Fibroblast of skin of left biceps (primary cell): Measurements from ENCODE around the gene MUCL1.
A peak's percentile ranks its signal among the peaks of the same experiment; 100 is the strongest.
"Not testable (repeated sequence)": the region's sequence is repeated elsewhere in the genome, so short reads cannot be mapped to it uniquely, and the experiment has no call there.

Source experiments
- DNase-seq, 2 experiments: peaks; one replicate each; pipeline ENCODE4 v3.0.0-alpha.2; 2013; ENCODE audit warnings: low read depth in 2 of 2

The MUCL1 gene

GRCh38 chr12:54853933-54854538 is at the start of gene MUCL1:
Gene MUCL1, plus strand, starts transcription at chr12:54854516. Its CDS starts 67 bp downstream, at chr12:54854583.
- DNase-seq: peak in 1 of 2 experiments; percentile 8

GRCh38 chr12:54821676-54822075 is 32.6 kb upstream of the MUCL1 start:
- no peak for DNase-seq

- DNase-seq: no peak
These were observed 29.9 kb upstream of the MUCL1 start for GRCh38 chr12:54824402-54824801.

DNA sequence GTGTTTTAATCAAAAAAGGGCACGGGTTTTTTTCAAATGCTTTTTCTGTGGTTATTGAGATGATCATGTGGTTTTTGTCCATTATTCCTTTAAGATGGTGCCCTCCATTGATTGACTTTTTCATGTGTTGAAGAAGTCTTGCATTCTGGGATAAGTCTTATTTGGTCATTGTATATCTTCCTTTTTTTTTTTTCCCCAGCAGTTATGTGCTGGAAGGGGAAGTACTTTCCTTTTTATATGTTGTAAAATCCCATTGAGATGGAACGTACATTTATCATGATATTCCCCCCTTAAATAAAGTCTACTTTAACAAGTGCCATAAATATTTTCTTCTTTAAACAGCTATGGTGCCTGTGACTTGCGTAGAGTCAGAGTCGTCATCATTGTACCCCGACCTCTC is 24.8 kb upstream of the MUCL1 start:
- no peak for DNase-seq

DNA sequence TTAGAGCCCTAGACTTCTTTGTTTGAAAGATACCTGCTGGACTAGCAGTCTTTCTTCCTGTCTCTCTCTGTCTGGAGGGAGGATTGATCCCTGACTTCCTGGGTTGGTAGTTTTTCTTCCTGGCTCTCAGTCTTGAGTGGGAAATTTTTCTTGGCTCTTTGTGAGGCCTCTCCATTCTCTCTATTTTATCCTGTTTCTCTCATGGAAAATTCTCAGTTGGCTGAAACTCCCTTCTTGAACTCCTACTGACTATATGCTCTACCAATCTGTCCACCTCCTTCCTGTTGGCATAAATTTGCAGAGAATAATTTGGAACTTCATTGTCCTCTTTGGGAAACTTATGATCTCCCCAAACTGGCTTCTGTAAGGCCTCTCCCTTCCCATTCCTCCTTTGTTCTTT is 24.1 kb upstream of the MUCL1 start:
- no peak for DNase-seq

DNA sequence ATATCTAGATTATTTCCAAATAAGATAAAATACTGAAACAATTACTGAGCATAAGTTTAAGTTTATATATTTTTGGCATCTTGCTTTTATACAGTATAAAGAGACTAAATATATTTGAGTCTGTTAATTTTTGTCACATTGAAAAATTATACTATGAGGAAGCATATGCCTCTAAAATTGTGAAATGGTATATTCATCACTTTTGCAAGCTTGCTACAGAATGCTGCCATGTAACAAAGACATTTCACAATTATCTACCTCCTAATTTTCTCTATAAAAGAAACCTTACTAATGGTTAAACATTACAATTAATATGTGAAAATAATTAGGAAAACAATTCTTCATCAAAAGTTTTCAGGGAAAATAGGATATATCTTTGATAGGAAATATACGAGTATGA is 22.7 kb upstream of the MUCL1 start:
- DNase-seq: no peak

GRCh38 chr12:54840244-54840865 is 14.0 kb upstream of the MUCL1 start:
- DNase-seq: no peak

GRCh38 chr12:54857406-54857805 is 3.1 kb downstream of the MUCL1 start:
- DNase-seq: no peak

DNA sequence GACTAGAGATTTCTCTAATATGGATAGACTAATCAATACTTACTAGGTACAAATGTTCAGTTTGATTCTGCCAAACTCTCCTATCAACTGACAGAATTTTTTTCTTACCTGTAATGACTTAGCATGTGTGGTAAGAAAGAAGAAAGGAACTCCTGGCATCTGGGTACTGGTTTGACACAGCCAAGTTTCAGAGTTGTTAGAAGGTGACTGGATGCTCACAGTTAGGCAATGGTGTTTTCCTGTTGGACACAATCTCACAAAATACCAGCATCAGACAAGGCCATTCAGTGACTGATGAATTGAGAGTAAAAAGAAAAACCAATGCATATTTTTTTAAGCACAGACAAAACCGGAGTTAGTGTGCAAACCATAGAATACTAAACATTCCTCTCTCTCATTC is 4.2 kb downstream of the MUCL1 start:
- DNase-seq: no peak

DNA sequence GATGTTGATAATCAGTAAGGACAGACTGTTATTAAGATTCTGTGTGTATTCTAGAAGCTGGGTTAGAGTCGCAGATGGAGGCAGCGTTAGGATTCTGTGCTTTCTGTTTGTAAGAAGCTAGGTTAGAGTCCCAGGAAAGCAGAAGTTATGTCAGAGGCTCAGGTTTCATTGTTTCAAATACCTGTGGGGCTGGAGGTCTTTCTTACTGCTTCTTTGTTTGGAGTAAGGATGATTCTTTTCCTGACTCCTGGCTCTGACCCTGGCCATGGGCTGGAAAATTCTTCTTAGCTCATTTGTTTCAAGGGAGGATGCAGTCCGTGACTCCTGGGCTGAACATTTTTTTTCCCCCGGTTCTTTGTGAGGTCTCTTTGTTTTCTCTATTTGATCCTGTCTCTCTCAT is 5.2 kb downstream of the MUCL1 start:
- DNase-seq: no peak

GRCh38 chr12:54861927-54862326 is 7.6 kb downstream of the MUCL1 start:
- no peak for DNase-seq

GRCh38 chr12:54863948-54864618 is 9.8 kb downstream of the MUCL1 start:
- no peak for DNase-seq

DNA sequence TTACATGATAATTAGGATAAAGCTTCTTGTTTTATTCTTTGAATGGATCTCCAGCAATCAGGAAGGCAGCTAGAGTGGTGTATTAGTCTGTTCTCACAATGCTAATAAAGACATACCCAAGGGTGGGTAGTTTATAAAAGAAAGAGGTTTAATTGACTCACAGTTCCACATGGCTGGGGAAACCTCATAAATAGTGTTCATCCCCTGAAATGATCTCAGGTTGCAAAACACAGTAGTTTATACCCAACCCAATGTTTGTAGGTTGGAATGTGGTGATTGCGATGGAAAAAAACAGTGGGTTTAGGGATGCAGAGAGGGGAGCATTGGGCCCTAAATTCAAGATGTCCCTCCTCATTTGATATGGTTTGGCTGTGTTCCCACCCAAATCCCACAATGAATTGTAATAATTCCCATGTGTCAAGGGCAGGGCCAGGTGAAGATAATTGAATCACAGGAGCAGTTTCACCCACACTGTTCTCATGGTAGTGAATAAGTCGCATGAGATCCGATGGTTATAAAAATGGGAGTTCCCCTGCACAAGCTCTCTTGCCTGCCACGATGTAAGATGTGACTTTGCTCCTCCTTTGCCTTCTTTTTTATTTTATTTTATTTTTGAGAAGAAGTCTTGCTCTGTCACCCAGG is 11.5 kb downstream of the MUCL1 start:
- DNase-seq: no peak

- no peak for DNase-seq
These were observed 14.4 kb downstream of the MUCL1 start for GRCh38 chr12:54868690-54869089.

DNA sequence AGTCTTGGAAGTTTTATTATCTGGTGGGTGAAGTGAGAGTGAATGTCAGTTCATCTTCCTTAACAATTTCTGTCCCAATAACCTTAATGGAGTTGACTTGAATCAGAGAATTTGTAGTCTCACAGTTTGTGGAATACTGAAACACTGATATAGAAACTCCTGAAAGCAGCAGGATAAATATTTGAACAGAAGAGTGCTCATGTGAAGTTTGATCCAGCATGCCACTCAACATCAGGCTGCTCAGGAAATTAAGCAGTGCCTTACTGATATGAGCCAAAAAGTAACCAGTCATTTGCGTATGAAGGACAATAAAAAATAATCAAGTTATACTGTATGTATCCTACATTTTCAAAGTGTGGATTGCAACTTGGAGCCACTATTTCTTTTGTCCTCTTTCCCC is 15.7 kb downstream of the MUCL1 start:
- no peak for DNase-seq

DNA sequence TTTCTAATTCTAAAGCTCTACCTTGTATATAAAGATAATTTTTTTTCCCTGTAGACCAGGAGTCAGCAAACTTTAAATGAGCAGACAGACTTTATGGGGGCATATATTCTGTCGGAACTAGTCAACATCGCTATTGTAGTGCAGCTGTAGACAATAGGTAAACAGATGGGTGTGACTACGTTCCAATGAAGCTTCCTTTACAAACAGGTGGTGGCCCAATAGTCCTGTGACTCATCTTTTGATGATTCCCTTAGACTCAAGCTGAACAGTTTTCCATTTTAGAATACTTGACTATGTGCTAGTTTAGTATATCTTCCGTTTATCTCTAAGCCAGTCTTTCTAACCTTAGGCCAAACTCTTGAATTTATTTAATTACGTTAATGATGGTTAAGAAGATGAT is 16.3 kb downstream of the MUCL1 start:
- DNase-seq: no peak

DNA sequence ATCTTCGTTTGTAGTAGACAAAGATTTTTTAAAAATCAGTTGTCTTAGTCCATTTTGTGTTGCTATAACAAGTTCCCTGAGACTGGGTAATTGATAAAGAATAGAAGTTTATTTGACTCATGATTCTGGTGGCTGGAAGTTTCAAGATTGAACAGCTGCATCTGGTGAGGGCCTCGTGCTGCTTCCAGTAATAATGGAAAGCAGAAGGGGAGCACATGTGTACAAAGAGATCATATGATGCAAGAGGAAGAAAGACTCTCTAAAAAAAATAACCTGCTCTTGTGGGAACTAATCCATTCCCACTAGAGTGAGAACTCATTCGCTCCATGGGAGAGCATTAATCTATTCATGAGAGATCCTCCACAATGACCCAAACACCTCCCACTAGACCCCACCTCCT is 24.8 kb downstream of the MUCL1 start:
- peak in 1 of 2 experiments; percentile 4 for DNase-seq

- no peak for DNase-seq
These were observed 25.3 kb downstream of the MUCL1 start for GRCh38 chr12:54879579-54879978.

DNA sequence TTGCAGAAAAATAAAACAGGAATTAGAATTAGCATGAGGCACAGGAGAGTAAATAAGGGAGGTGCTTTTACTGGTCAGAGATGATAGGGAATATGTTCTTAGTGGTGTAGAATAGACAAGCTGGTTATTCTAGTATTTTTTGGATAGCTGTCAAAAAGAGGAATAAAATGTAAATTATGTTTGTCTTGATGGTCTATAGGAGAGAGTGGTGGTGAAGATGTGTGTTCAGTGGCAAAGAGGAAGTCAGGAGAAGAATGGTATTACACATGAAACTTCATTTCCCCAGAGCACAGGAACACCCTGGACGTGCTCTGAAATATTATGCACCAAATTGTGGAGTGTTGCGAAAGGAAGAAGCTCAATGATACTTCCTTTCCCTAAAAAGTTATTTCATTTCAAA is 27.8 kb downstream of the MUCL1 start:
- DNase-seq: no peak

- DNase-seq: not testable (repeated sequence)
These were observed 28.3 kb downstream of the MUCL1 start for GRCh38 chr12:54882597-54882996.

DNA sequence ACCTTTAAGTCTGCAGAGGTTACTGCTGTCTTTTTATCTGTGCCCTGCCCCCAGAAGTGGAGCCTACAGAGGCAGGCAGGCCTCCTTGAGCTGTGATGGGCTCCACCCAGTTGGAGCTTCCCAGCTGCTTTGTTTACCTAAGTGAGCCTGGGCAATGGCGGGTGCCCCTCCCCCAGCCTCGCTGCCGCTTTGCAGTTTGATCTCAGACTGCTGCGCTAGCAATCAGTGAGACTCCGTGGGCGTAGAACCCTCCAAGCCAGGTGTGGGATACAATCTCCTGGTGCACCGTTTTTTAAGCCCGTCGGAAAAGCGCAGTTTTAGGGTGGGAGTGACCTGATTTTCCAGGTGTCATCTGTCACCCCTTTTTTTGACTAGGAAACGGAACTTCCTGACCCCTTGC is 34.1 kb downstream of the MUCL1 start:
- not testable (repeated sequence) for DNase-seq

GRCh38 chr12:54890339-54890738 is 36.0 kb downstream of the MUCL1 start:
- DNase-seq: no peak
